ENCODE measurements around the gene PTAR1. TPM values are rescaled to one million over a fixed set of nuclear protein-coding genes. Genes with fewer than 3 reads are reported as not detected.

Gene PTAR1
- total RNA-seq, 1 donor from 2014 or later: 13.3 TPM

DNA sequence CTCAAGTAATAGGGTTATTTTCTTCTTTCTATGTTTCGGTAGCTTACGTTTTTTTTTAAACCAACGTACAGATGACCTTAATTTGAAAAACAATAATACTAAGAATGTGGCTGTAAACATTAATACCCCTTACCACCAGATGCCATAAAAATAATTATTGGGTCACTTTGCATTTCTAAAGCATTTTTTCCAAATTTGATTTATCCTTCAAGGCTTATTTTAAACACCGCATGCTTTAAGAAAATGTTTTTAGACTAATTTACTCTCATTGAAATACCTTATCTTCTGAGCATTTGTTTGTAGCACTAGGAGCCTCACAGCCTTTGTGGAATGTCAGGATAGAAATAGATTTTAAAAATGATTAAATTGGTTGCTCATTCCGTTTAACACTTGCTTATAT, 81.9 kb downstream of the PTAR1 start:
- Histone ChIP-seq H3K27me3 (no peaks in the 10 kb centered on the region), H3K9me3 (no peaks in the 10 kb centered on the region), H3K4me3 (no peak overlapping the region), H3K4me1 (peaks cover 0 to 7% of the 10 kb centered on the region in 2 donors), H3K27ac (no peak overlapping the region), H3K36me3 (no peaks in the 10 kb centered on the region)
- TF ChIP-seq, protein P1, sequence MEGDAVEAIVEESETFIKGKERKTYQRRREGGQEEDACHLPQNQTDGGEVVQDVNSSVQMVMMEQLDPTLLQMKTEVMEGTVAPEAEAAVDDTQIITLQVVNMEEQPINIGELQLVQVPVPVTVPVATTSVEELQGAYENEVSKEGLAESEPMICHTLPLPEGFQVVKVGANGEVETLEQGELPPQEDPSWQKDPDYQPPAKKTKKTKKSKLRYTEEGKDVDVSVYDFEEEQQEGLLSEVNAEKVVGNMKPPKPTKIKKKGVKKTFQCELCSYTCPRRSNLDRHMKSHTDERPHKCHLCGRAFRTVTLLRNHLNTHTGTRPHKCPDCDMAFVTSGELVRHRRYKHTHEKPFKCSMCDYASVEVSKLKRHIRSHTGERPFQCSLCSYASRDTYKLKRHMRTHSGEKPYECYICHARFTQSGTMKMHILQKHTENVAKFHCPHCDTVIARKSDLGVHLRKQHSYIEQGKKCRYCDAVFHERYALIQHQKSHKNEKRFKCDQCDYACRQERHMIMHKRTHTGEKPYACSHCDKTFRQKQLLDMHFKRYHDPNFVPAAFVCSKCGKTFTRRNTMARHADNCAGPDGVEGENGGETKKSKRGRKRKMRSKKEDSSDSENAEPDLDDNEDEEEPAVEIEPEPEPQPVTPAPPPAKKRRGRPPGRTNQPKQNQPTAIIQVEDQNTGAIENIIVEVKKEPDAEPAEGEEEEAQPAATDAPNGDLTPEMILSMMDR (IDR thresholded peaks at IDR 0.05): no peak
- intact Hi-C loops (cut with DNase I): loop anchor here (10.0 kb wide), 1 partner anchor 797 kb away; no protein-coding TSS in a partner anchor
- DNase-seq (ENCODE audit: low spot score in 2 of 2): no peak

DNA sequence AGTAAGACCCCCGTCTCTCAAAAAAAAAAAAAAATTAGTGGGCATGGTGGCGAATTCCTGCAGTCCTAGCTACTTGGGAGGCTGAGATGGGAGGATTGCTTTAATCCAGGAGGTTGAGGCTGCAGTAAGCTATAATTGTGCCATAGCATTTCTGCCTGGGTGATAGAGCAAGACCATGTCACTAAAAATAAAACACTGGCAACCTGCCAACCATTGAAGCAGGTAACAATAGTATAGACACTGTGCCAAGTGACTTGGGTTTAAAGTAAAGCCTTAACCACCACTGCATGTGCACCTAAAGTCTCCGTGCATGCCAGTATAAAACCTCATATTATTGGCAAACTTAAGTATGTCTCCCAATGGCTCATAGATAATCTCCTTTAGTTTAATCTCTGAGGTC, 84.2 kb downstream of the PTAR1 start:
- DNase-seq (ENCODE audit: low spot score in 2 of 2): no peak
- Histone ChIP-seq H3K36me3 (no peaks in the 10 kb centered on the region), H3K9me3 (no peaks in the 10 kb centered on the region), H3K27ac (no peak overlapping the region), H3K4me3 (no peak overlapping the region), H3K4me1 (peaks cover 0 to 11% of the 10 kb centered on the region in 2 donors), H3K27me3 (no peaks in the 10 kb centered on the region)
- TF ChIP-seq, protein P1 (IDR thresholded peaks at IDR 0.05): no peak
- intact Hi-C loops (cut with DNase I): loop anchor here (10.0 kb wide), 1 partner anchor 799 kb away; no protein-coding TSS in a partner anchor

GRCh38 chr9:69674716-69675438, 84.9 kb downstream of the PTAR1 start:
- Histone ChIP-seq H3K27ac (no peak overlapping the region), H3K9me3 (no peaks in the 10 kb centered on the region), H3K27me3 (no peaks in the 10 kb centered on the region), H3K36me3 (no peaks in the 10 kb centered on the region), H3K4me3 (no peak overlapping the region), H3K4me1 (peaks cover 0 to 11% of the 10 kb centered on the region in 2 donors)
- intact Hi-C loops (cut with DNase I): loop anchor here (10.0 kb wide), 1 partner anchor 800 kb away; no protein-coding TSS in a partner anchor
- no peak for DNase-seq (ENCODE audit: low spot score in 2 of 2)
- TF ChIP-seq, protein P1 (IDR thresholded peaks at IDR 0.05): no peak

- no peak for DNase-seq (ENCODE audit: low spot score in 2 of 2)
- Histone ChIP-seq H3K4me1 (peaks cover 0 to 11% of the 10 kb centered on the region in 2 donors), H3K9me3 (no peaks in the 10 kb centered on the region), H3K36me3 (no peaks in the 10 kb centered on the region), H3K27me3 (no peaks in the 10 kb centered on the region), H3K4me3 (no peak overlapping the region), H3K27ac (no peak overlapping the region)
- intact Hi-C loops (cut with DNase I): loop anchor here (10.0 kb wide), 1 partner anchor 801 kb away; no protein-coding TSS in a partner anchor
- TF ChIP-seq, protein P1 (IDR thresholded peaks at IDR 0.05): no peak
These were observed 85.6 kb downstream of the PTAR1 start for GRCh38 chr9:69674112-69674685.

GRCh38 chr9:69673311-69673640, 86.5 kb downstream of the PTAR1 start:
- Histone ChIP-seq H3K36me3 (no peaks in the 10 kb centered on the region), H3K27me3 (no peaks in the 10 kb centered on the region), H3K4me3 (peak overlapping the region; percentile 76 to 95), H3K4me1 (peaks cover 0 to 11% of the 10 kb centered on the region in 2 donors), H3K27ac (peak overlapping the region; percentile 9 to 82), H3K9me3 (no peaks in the 10 kb centered on the region)
- DNase-seq (ENCODE audit: low spot score in 2 of 2): no peak
- intact Hi-C loops (cut with DNase I): loop anchor here (2.0 to 10.0 kb wide), 2 partner anchors 584 to 802 kb away; no protein-coding TSS in a partner anchor
- TF ChIP-seq, protein P1 (IDR thresholded peaks at IDR 0.05): no peak

Measured in ascending aorta (tissue), 2 donors.